ENCODE results near the gene TMC8.
"Not testable (repeated sequence)": the region's sequence is repeated elsewhere in the genome, so short reads cannot be mapped to it uniquely, and the experiment has no call there.

Gene TMC8, protein sequence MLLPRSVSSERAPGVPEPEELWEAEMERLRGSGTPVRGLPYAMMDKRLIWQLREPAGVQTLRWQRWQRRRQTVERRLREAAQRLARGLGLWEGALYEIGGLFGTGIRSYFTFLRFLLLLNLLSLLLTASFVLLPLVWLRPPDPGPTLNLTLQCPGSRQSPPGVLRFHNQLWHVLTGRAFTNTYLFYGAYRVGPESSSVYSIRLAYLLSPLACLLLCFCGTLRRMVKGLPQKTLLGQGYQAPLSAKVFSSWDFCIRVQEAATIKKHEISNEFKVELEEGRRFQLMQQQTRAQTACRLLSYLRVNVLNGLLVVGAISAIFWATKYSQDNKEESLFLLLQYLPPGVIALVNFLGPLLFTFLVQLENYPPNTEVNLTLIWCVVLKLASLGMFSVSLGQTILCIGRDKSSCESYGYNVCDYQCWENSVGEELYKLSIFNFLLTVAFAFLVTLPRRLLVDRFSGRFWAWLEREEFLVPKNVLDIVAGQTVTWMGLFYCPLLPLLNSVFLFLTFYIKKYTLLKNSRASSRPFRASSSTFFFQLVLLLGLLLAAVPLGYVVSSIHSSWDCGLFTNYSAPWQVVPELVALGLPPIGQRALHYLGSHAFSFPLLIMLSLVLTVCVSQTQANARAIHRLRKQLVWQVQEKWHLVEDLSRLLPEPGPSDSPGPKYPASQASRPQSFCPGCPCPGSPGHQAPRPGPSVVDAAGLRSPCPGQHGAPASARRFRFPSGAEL

DNA sequence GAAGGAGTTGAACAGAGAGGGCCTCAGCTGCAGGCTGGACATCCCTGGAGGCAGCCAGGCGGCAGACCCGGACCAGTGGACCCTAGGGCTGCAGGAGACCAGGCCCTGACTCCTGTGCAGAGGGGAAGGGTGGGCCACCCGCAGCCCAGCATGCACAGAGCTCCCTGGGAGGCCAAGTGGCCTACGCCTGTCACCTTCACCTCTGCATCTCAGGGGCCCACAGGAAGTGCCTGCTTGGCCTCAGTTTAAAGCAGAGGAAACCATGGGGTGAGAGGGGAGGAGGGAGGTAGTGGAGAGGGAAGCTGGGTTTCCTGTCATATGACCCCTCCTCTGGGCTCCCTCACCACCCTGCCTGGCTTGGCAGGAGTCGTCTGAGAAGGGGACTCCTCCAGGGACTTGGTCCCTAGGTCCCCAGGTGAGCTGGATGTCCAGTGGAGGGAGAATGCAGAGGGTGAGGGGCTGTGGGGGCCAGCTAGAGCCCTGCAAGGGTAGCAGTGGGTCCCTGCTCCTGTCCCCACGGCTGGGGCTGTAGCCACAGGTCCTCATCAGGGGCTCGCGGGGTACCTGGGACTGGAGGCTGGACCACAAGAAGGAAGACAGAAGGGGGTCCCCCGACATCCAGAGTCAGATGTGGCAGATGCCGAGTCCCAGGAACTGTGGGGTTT lies at the start of gene TMC8:
Gene TMC8, plus strand, starts transcription at position 335 of the 665 bp plus-strand sequence. CDS start 818 bp downstream, outside the sequence.
- H2AFZ ChIP-seq, result no peak within 1 kb of the TSS
- TF ChIP-seq, protein P1, sequence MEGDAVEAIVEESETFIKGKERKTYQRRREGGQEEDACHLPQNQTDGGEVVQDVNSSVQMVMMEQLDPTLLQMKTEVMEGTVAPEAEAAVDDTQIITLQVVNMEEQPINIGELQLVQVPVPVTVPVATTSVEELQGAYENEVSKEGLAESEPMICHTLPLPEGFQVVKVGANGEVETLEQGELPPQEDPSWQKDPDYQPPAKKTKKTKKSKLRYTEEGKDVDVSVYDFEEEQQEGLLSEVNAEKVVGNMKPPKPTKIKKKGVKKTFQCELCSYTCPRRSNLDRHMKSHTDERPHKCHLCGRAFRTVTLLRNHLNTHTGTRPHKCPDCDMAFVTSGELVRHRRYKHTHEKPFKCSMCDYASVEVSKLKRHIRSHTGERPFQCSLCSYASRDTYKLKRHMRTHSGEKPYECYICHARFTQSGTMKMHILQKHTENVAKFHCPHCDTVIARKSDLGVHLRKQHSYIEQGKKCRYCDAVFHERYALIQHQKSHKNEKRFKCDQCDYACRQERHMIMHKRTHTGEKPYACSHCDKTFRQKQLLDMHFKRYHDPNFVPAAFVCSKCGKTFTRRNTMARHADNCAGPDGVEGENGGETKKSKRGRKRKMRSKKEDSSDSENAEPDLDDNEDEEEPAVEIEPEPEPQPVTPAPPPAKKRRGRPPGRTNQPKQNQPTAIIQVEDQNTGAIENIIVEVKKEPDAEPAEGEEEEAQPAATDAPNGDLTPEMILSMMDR (IDR thresholded peaks at IDR 0.05), result no peak
- H3K27ac ChIP-seq, result no peak within 1 kb of the TSS
- H3K9me3 ChIP-seq (ENCODE audit: control insufficient read depth, low read length), result no peaks in the 10 kb centered on the region
- H3K36me3 ChIP-seq (ENCODE audit: control insufficient read depth, insufficient read depth, low read length), result no peaks in the 10 kb centered on the region
- H3K4me3 ChIP-seq (ENCODE audit: low read depth, low read length), result no peak within 1 kb of the TSS
- H3K27me3 ChIP-seq (ENCODE audit: control insufficient read depth, insufficient read depth, low read length), result no peaks in the 10 kb centered on the region
- H3K9ac ChIP-seq, result no peak within 1 kb of the TSS
- no peaks in the 10 kb centered on the region for H3K79me2 ChIP-seq
- no peak within 1 kb of the TSS for H3K4me2 ChIP-seq (ENCODE audit: low read length)
- H3K4me1 ChIP-seq, result peaks cover 4% of the 10 kb centered on the region

DNA sequence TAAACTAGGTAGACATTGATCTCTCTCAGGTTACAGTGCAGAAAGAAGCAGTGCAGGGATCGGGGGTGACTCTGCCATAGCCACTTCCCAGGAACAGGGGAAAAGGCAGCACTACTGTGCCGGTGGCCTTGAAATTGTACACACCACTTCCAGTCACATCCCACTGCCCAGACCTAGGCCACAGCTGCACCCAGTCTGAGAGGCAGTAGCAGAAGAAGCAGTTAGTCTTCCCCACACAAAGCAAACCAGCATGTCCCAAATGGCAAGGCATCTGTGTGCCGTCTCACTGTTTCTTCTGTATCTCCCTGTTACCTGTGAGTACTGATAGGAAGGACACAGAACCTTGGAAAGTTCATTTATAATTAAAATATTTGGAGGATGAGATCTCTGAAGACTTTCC lies 49.0 kb upstream of the TMC8 start:
- H3K9me3 ChIP-seq (ENCODE audit: control insufficient read depth, low read length), result no peaks in the 10 kb centered on the region
- H3K4me2 ChIP-seq (ENCODE audit: low read length), result no peak overlapping the region
- no peaks in the 10 kb centered on the region for H3K79me2 ChIP-seq
- H3K27me3 ChIP-seq (ENCODE audit: control insufficient read depth, insufficient read depth, low read length), result no peaks in the 10 kb centered on the region
- H2AFZ ChIP-seq, result no peak overlapping the region
- no peaks in the 10 kb centered on the region for H3K36me3 ChIP-seq (ENCODE audit: control insufficient read depth, insufficient read depth, low read length)
- H3K4me3 ChIP-seq (ENCODE audit: low read depth, low read length), result no peak overlapping the region
- H3K4me1 ChIP-seq, result no peaks in the 10 kb centered on the region
- TF ChIP-seq, protein P1 (IDR thresholded peaks at IDR 0.05), result no peak
- no peak overlapping the region for H3K9ac ChIP-seq
- H3K27ac ChIP-seq, result no peak overlapping the region

DNA sequence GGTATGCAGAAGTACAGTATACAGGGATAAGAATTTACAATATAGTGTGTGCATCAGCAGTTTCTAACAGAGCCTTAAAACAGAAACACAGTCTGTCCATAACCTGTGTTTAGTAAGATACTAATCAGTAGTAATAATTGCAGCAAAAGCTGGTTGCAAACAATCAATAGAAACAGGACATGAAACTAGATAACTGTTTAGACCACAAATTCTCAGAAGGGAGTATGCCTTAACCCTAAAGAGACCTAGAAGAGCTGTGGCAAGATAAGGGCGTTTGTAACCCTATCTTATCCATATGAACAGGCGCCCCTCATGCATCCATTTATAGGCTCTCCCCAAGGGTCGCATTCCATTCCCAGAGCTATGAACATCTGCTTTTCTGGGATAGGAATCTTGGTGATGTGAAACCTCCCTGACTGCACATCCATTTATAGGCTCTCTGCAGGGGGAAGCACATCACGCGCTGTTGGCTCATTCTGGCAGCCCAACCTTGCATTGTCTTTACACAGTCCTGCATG lies 48.2 kb upstream of the TMC8 start:
- not testable (repeated sequence) for H3K27ac ChIP-seq; H3K36me3 ChIP-seq (ENCODE audit: control insufficient read depth, insufficient read depth, low read length); H3K9ac ChIP-seq

DNA sequence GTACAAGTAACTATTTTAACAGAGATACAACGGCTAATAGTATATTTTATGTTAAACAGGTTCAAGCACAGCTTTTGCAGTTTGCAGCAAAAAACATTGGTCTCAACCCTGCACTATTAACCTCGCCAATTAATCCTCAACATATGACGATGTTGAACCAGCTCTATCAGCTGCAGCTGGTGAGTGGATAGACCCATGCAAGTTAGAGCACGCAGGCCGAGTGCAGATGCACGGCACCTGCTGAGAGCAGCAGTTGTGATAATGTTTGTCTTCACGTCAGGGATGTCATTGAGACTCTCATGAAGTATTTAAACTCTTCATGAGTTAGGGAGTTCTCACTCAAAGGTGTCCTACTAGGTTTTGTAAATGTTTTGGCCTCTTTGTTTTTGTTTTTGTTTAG lies 47.6 kb upstream of the TMC8 start:
- H3K36me3 ChIP-seq (ENCODE audit: control insufficient read depth, insufficient read depth, low read length), result no peaks in the 10 kb centered on the region
- H3K9me3 ChIP-seq (ENCODE audit: control insufficient read depth, low read length), result no peaks in the 10 kb centered on the region
- no peak overlapping the region for H3K4me2 ChIP-seq (ENCODE audit: low read length)
- H3K9ac ChIP-seq, result no peak overlapping the region
- no peak overlapping the region for H3K27ac ChIP-seq
- H2AFZ ChIP-seq, result no peak overlapping the region
- no peaks in the 10 kb centered on the region for H3K4me1 ChIP-seq
- H3K27me3 ChIP-seq (ENCODE audit: control insufficient read depth, insufficient read depth, low read length), result no peaks in the 10 kb centered on the region
- H3K4me3 ChIP-seq (ENCODE audit: low read depth, low read length), result no peak overlapping the region
- H3K79me2 ChIP-seq, result no peaks in the 10 kb centered on the region
- TF ChIP-seq, protein P1 (IDR thresholded peaks at IDR 0.05), result no peak

More for the DNA sequence above, 48.2 kb upstream of the TMC8 start:
- not testable (repeated sequence) for H3K4me2 ChIP-seq (ENCODE audit: low read length); H3K4me1 ChIP-seq; H2AFZ ChIP-seq; H3K79me2 ChIP-seq; H3K9me3 ChIP-seq (ENCODE audit: control insufficient read depth, low read length); H3K27me3 ChIP-seq (ENCODE audit: control insufficient read depth, insufficient read depth, low read length); H3K4me3 ChIP-seq (ENCODE audit: low read depth, low read length)

DNA sequence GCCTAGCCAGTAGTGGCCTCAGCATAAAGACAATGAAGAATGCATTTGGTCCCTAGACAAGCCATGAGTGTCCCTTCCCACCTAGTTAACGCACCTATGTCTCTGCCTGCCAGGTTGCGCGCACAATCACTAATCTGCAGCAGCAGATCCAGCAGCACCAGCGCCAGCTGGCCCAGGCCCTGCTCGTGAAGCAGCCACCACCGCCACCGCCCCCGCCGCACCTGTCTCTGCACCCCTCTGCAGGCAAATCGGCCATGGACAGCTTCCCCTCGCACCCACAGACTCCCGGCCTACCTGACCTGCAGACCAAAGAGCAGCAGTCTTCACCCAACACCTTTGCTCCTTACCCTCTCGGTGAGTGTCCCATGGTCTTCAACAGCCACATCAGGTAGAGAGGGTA lies 43.8 kb upstream of the TMC8 start:
- no peak overlapping the region for H3K4me3 ChIP-seq (ENCODE audit: low read depth, low read length)
- H3K9ac ChIP-seq, result no peak overlapping the region
- H3K36me3 ChIP-seq (ENCODE audit: control insufficient read depth, insufficient read depth, low read length), result no peaks in the 10 kb centered on the region
- no peaks in the 10 kb centered on the region for H3K79me2 ChIP-seq
- no peak overlapping the region for H3K27ac ChIP-seq
- no peak overlapping the region for H3K4me2 ChIP-seq (ENCODE audit: low read length)
- H3K27me3 ChIP-seq (ENCODE audit: control insufficient read depth, insufficient read depth, low read length), result no peaks in the 10 kb centered on the region
- no peaks in the 10 kb centered on the region for H3K9me3 ChIP-seq (ENCODE audit: control insufficient read depth, low read length)
- H3K4me1 ChIP-seq, result no peaks in the 10 kb centered on the region
- TF ChIP-seq, protein P1 (IDR thresholded peaks at IDR 0.05), result no peak
- H2AFZ ChIP-seq, result no peak overlapping the region
